Neutrophil (primary cell): ENCODE data around the gene POLR1G.
A peak's percentile ranks its signal among the peaks of the same experiment; 100 is the strongest.

Source experiments
- H3K27ac ChIP-seq: fragments of 200-600 bp; sonication (generic); 2 replicates; pipeline ENCODE4 v1.5.1; 2016; ENCODE audit warnings: mild to moderate bottlenecking, moderate library complexity
- H3K27me3 ChIP-seq: fragments of 200-600 bp; sonication (generic); 2 replicates; pipeline ENCODE4 v1.6.0; 2016; ENCODE audit warnings: mild to moderate bottlenecking
- H3K36me3 ChIP-seq: fragments of 200-600 bp; sonication (generic); 2 replicates; pipeline ENCODE4 v1.5.1; 2017
- H3K4me1 ChIP-seq, 2 experiments: fragments of 200-600 bp in 1 of 2; sonication (generic) in 1 of 2; 1 replicate in 1 of 2; 2 replicates in 1 of 2; pipeline versions ENCODE4 v1.5.1 to v1.6.1; 2013 to 2016; ENCODE audit warnings: low read depth in 1 of 2, low read length in 1 of 2, mild to moderate bottlenecking in 1 of 2, moderate library complexity in 1 of 2; ENCODE audit not compliant: control insufficient read depth in 1 of 2, insufficient read depth in 1 of 2
- H3K4me3 ChIP-seq, 2 experiments: fragments of 200-600 bp in 1 of 2; sonication (generic) in 1 of 2; 1 replicate in 1 of 2; 2 replicates in 1 of 2; pipeline ENCODE4 v1.5.1; 2013 to 2016; ENCODE audit warnings: low read depth in 1 of 2, low read length in 1 of 2, mild to moderate bottlenecking in 1 of 2, moderate library complexity in 1 of 2
- H3K9me3 ChIP-seq: fragments of 200-600 bp; sonication (generic); 2 replicates; pipeline ENCODE4 v1.5.1; 2016
- TF ChIP-seq, protein P1 (sequence below): fragments of 200-600 bp; sonication (generic); IDR thresholded peaks from 2 replicates; pipeline ENCODE4 v1.5.1; 2016; ENCODE audit warnings: antibody characterized with exemption

Gene POLR1G

DNA sequence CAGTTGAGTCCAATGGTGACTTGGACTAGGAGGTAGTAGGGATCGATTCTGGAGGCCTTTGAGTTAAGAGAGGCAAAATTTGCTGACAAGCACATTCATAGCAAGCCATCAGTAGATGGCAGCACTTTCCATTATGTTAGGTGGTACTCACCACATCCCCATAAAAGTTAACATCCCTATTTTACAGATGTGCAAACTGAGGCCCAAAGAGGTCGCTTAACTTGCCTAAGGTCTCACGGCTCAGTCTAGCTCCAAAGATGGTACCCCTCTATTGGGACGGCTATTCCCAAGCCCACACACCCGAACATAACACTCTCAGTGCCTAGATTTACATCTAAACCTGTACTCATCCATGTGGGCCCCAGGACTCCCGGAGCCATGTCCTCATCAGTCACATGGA is 39.9 kb downstream of the POLR1G start:
- H3K4me3 ChIP-seq: no peak overlapping the region
- no peaks in the 10 kb centered on the region for H3K9me3 ChIP-seq
- TF ChIP-seq, protein P1, sequence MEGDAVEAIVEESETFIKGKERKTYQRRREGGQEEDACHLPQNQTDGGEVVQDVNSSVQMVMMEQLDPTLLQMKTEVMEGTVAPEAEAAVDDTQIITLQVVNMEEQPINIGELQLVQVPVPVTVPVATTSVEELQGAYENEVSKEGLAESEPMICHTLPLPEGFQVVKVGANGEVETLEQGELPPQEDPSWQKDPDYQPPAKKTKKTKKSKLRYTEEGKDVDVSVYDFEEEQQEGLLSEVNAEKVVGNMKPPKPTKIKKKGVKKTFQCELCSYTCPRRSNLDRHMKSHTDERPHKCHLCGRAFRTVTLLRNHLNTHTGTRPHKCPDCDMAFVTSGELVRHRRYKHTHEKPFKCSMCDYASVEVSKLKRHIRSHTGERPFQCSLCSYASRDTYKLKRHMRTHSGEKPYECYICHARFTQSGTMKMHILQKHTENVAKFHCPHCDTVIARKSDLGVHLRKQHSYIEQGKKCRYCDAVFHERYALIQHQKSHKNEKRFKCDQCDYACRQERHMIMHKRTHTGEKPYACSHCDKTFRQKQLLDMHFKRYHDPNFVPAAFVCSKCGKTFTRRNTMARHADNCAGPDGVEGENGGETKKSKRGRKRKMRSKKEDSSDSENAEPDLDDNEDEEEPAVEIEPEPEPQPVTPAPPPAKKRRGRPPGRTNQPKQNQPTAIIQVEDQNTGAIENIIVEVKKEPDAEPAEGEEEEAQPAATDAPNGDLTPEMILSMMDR: no peak
- peaks cover 46 to 53% of the 10 kb centered on the region in 2 experiments for H3K4me1 ChIP-seq
- peaks cover 43% of the 10 kb centered on the region for H3K27me3 ChIP-seq
- no peaks in the 10 kb centered on the region for H3K36me3 ChIP-seq
- no peak overlapping the region for H3K27ac ChIP-seq

DNA sequence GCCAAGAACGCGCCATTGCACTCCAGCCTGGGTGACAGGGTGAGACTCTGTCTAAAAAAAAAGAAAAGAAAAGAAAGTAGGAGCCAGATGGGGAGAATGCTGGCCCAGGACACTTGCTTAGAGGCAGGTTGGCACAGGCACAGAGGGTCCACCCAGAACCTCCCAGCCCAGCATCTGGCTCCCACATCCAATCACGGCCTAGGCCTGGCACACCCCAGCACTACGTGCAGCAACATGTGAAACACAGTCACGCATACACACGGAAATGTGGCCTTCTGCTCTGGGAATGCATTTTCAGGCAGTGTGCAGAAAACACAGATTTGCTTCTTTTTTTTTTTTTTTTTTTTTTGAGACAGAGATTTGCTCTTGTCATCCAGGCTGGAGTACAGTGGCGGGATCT is 40.5 kb downstream of the POLR1G start:
- Histone ChIP-seq H3K27ac (no peak overlapping the region), H3K9me3 (no peaks in the 10 kb centered on the region), H3K4me3 (no peak overlapping the region), H3K36me3 (no peaks in the 10 kb centered on the region), H3K4me1 (peaks cover 51 to 57% of the 10 kb centered on the region in 2 experiments), H3K27me3 (peaks cover 48% of the 10 kb centered on the region)
- TF ChIP-seq, protein P1: no peak

DNA sequence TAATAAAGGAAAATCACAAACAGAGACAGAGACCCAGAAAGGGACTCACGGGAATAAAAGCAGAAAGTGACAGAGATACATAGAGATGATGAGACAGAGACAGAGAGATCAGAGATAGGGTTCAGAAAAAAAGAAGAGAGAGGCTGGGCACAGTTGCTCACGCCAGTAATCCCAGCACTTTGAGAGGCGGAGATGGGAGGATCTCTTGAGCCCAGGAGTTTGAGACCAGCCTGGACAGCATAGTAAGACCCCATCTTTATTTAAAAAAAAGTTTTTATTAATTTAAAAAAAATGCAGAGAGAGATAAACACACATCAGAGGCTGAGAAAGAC is 41.9 kb downstream of the POLR1G start:
- H3K36me3 ChIP-seq: no peaks in the 10 kb centered on the region
- H3K4me3 ChIP-seq: no peak overlapping the region
- peaks cover 39 to 43% of the 10 kb centered on the region in 2 experiments for H3K4me1 ChIP-seq
- no peak overlapping the region for H3K27ac ChIP-seq
- H3K27me3 ChIP-seq: peaks cover 48% of the 10 kb centered on the region
- H3K9me3 ChIP-seq: no peaks in the 10 kb centered on the region
- TF ChIP-seq, protein P1: no peak

DNA sequence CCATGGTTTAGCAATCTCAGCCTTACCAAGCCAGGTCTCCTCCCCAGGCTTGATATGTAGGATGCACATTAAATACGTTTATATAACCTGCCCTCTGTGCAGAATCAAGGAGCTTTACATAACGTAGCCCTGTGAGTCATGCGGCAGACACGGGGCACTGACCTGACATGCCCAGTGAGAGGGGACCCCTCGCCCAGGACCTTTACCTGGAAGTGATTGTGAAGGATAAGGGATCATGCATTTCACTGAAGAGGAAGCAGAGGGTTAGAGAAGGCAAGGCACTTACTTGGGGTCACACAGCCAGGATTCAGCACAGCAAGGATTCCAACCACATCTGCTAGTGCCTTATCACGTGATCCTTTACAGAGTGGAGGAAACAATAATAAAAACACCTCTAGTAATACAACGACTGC is 42.4 kb downstream of the POLR1G start:
- Histone ChIP-seq H3K27ac (no peak overlapping the region), H3K4me3 (no peak overlapping the region), H3K4me1 (peaks cover 34 to 38% of the 10 kb centered on the region in 2 experiments), H3K36me3 (no peaks in the 10 kb centered on the region), H3K9me3 (no peaks in the 10 kb centered on the region), H3K27me3 (peaks cover 48% of the 10 kb centered on the region)
- TF ChIP-seq, protein P1: no peak

DNA sequence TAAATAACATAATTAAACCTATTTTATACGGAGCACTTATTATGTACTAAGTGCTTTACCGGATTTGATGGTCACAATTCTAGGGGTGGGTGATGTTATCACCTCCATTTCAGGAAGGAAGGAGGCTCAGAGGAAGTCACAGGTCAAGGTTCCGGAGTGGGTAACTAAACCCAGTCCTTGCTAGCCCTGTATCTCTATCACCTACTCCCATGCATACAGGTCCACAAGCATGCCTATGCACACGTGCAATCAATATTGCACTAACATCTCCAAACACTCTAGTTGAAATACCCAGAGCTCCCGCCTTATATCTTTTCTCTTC is 43.5 kb downstream of the POLR1G start:
- H3K4me3 ChIP-seq: peak overlapping the region; percentile 67 to 80
- TF ChIP-seq, protein P1: no peak
- no peaks in the 10 kb centered on the region for H3K36me3 ChIP-seq
- peaks cover 25 to 28% of the 10 kb centered on the region in 2 experiments for H3K4me1 ChIP-seq
- H3K27ac ChIP-seq: peak overlapping the region; percentile 94
- peaks cover 47% of the 10 kb centered on the region for H3K27me3 ChIP-seq
- no peaks in the 10 kb centered on the region for H3K9me3 ChIP-seq
